Stimulated activated CD4-positive, alpha-beta T cell treated with anti-CD3 and anti-CD28 coated beads, Interleukin-12 subunit alpha, Interleukin-12 subunit beta, amount 100 ng/mL, for 4 hours (primary cell): ENCODE results near the gene CBX8.

Experiments
- DNase-seq: peaks from one replicate; pipeline ENCODE4 v3.0.0-alpha.2; 2020

The CBX8 gene

GRCh38 chr17:79791735-79792161 is 5.1 kb downstream of the CBX8 start:
- no peak for DNase-seq

- no peak for DNase-seq
Measured at GRCh38 chr17:79790805-79791734, 5.8 kb downstream of the CBX8 start.

- DNase-seq, result peak; percentile 41
Measured at GRCh38 chr17:79789943-79790804, 6.7 kb downstream of the CBX8 start.

GRCh38 chr17:79788989-79789942 is 7.6 kb downstream of the CBX8 start:
- no peak for DNase-seq

GRCh38 chr17:79788455-79788854 is 8.4 kb downstream of the CBX8 start:
- DNase-seq, result no peak

- no peak for DNase-seq
Measured at GRCh38 chr17:79786930-79787643, 9.8 kb downstream of the CBX8 start.

GRCh38 chr17:79785900-79786810 is 10.7 kb downstream of the CBX8 start:
- no peak for DNase-seq

GRCh38 chr17:79785017-79785899 is 11.6 kb downstream of the CBX8 start:
- DNase-seq, result no peak

GRCh38 chr17:79784353-79785016 is 12.4 kb downstream of the CBX8 start:
- DNase-seq, result no peak

- no peak for DNase-seq
Measured at GRCh38 chr17:79783891-79784290, 13.0 kb downstream of the CBX8 start.

GRCh38 chr17:79781736-79782575 is 14.9 kb downstream of the CBX8 start:
- DNase-seq, result no peak

- DNase-seq, result no peak
Measured at GRCh38 chr17:79781012-79781650, 15.7 kb downstream of the CBX8 start.

- DNase-seq, result no peak
Measured at GRCh38 chr17:79779661-79780365, 17.1 kb downstream of the CBX8 start.

- no peak for DNase-seq
Measured at GRCh38 chr17:79779084-79779529, 17.8 kb downstream of the CBX8 start.

GRCh38 chr17:79778504-79779083 is 18.3 kb downstream of the CBX8 start:
- no peak for DNase-seq

GRCh38 chr17:79777894-79778503 is 18.9 kb downstream of the CBX8 start, which contains the start of gene CBX2:
Gene CBX2, plus strand, starts transcription at chr17:79778148. Its CDS starts 88 bp downstream, at chr17:79778236.
- peak; percentile 84 for DNase-seq
